Kidney (tissue), 14 donors: ENCODE measurements around the gene LSM3. TPM values are rescaled to one million over a fixed set of nuclear protein-coding genes. Genes with fewer than 3 reads are reported as not detected.

Experiments used
- DNase-seq, 5 donors: peaks; one replicate each; pipeline ENCODE4 v3.0.0-alpha.2; 2013 to 2020
- FAIRE-seq: peaks from 2 replicates; lab custom pipeline; 2012; peaks lifted over from hg19 to GRCh38; lab: Jason Lieb, UNC
- H3K27ac ChIP-seq, 2 donors: one replicate each; pipeline ENCODE4 v1.7.0; 2013; ENCODE audit warnings: low read depth in 2 of 2, low read length in 2 of 2, inconsistent platforms in 1 of 2
- H3K27me3 ChIP-seq: one replicate; pipeline ENCODE4 v1.7.1; 2013; ENCODE audit warnings: low read length, inconsistent platforms; ENCODE audit not compliant: control insufficient read depth, insufficient read depth
- H3K36me3 ChIP-seq, 3 donors: one replicate each; pipeline versions ENCODE4 v1.7.0 to v1.7.1; 2013; ENCODE audit warnings: low read length in 3 of 3, control low read depth in 1 of 3, inconsistent platforms in 1 of 3; ENCODE audit not compliant: insufficient read depth in 3 of 3, control insufficient read depth in 2 of 3
- H3K4me1 ChIP-seq, 3 donors: one replicate each; pipeline versions ENCODE4 v1.7.0 to v1.7.1; 2013; ENCODE audit warnings: low read length in 3 of 3, inconsistent platforms in 1 of 3, low read depth in 1 of 3; ENCODE audit not compliant: control insufficient read depth in 2 of 3, insufficient read depth in 2 of 3
- H3K4me3 ChIP-seq, 3 donors: one replicate each; pipeline versions ENCODE4 v1.7.0 to v1.8.1; 2013; ENCODE audit warnings: low read length in 3 of 3, control low read depth in 1 of 3, inconsistent platforms in 1 of 3
- H3K9ac ChIP-seq, 3 donors: one replicate each; pipeline versions ENCODE4 v1.7.0 to v1.7.1; 2013; ENCODE audit warnings: low read length in 3 of 3, control low read depth in 1 of 3, inconsistent platforms in 1 of 3
- H3K9me3 ChIP-seq, 3 donors: one replicate each; pipeline versions ENCODE4 v1.7.0 to v1.7.1; 2013; ENCODE audit warnings: low read length in 3 of 3, control low read depth in 1 of 3, inconsistent platforms in 1 of 3; ENCODE audit not compliant: control insufficient read depth in 2 of 3, insufficient read depth in 1 of 3
- intact Hi-C: fragments of 100-400 bp; cut with DNase I; formaldehyde crosslinking; loops from one replicate; pipeline ENCODE4 v1.11.1; 2022
- polyA plus RNA-seq: library from polyadenylated mRNA; stranded (reverse); fragments of 350-450 nt; fragmentation: Illumina TruSeq; extraction: RNeasy Lipid Tissue Mini Kit (QIAGEN cat#74804); gene quantifications from one replicate; pipeline ENCODE4 v1.2.3, GENCODE V29; 2014; ENCODE audit warnings: low read depth, low replicate concordance; ENCODE audit not compliant: insufficient read depth
- total RNA-seq: library from RNA; stranded (reverse); fragmentation: NEBNext Ultra II Directional; extraction: Animal tissue kit (Norgen Biotek cat#: 25700); gene quantifications from one replicate; pipeline ENCODE4 v1.2.1, GENCODE V29; 2021
- TF ChIP-seq, protein P1 (sequence below): IDR thresholded peaks from 3 replicates; pipeline ENCODE4 v1.5.1; 2012; ENCODE audit warnings: mild to moderate bottlenecking, moderate library complexity, borderline replicate concordance; ENCODE audit not compliant: insufficient read depth; ENCODE audit errors: extremely low read depth
- donor health status: control.
- donor health status: control.
- donor health status: control.
- donor health status: control.
- donor health status: control.
- donor health status: DM: yes; HTN: yes; CAD: no.
- donor health status: Normal renal cell carcinoma (clear cell type).

Gene LSM3
- total and polyA plus RNA-seq, 2 donors from 2014 or later, result 11.9 to 30.2 TPM

- no peaks in the 10 kb centered on the region for H3K9me3 ChIP-seq
- peaks cover 6 to 60% (median 35%) of the 10 kb centered on the region in 3 donors for H3K4me1 ChIP-seq
- TF ChIP-seq, protein P1, sequence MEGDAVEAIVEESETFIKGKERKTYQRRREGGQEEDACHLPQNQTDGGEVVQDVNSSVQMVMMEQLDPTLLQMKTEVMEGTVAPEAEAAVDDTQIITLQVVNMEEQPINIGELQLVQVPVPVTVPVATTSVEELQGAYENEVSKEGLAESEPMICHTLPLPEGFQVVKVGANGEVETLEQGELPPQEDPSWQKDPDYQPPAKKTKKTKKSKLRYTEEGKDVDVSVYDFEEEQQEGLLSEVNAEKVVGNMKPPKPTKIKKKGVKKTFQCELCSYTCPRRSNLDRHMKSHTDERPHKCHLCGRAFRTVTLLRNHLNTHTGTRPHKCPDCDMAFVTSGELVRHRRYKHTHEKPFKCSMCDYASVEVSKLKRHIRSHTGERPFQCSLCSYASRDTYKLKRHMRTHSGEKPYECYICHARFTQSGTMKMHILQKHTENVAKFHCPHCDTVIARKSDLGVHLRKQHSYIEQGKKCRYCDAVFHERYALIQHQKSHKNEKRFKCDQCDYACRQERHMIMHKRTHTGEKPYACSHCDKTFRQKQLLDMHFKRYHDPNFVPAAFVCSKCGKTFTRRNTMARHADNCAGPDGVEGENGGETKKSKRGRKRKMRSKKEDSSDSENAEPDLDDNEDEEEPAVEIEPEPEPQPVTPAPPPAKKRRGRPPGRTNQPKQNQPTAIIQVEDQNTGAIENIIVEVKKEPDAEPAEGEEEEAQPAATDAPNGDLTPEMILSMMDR, result no peak
- FAIRE-seq (no peak), DNase-seq (no peak)
- peak overlapping the region; percentile 74 to 93 for H3K27ac ChIP-seq
- H3K36me3 ChIP-seq, result no peaks in the 10 kb centered on the region
- H3K27me3 ChIP-seq, result no peaks in the 10 kb centered on the region
- peak overlapping the region in 1 of 3 donors; percentile 10 for H3K4me3 ChIP-seq
- intact Hi-C loops, result loop anchor here (5.0 kb wide), 1 partner anchor 264 kb away; no protein-coding TSS in a partner anchor
- peak overlapping the region in 1 of 3 donors; percentile 43 for H3K9ac ChIP-seq
Observed at GRCh38 chr3:14202874-14203520, 24.4 kb downstream of the LSM3 start.

- Histone ChIP-seq H3K27ac (peak overlapping the region; percentile 74 to 93), H3K9me3 (no peaks in the 10 kb centered on the region), H3K4me3 (peak overlapping the region in 1 of 3 donors; percentile 10), H3K27me3 (no peaks in the 10 kb centered on the region), H3K36me3 (no peaks in the 10 kb centered on the region), H3K4me1 (peaks cover 7 to 57% (median 35%) of the 10 kb centered on the region in 3 donors), H3K9ac (peak overlapping the region in 1 of 3 donors; percentile 43)
- TF ChIP-seq, protein P1, result peak; percentile 96
- DNase-seq (peak in 4 of 5 donors; percentile 78 to 92 (median 84)), FAIRE-seq (no peak)
- intact Hi-C loops, result loop anchor here (5.0 kb wide), 1 partner anchor 264 kb away; no protein-coding TSS in a partner anchor
Observed at GRCh38 chr3:14203521-14204079, 25.0 kb downstream of the LSM3 start.

DNA sequence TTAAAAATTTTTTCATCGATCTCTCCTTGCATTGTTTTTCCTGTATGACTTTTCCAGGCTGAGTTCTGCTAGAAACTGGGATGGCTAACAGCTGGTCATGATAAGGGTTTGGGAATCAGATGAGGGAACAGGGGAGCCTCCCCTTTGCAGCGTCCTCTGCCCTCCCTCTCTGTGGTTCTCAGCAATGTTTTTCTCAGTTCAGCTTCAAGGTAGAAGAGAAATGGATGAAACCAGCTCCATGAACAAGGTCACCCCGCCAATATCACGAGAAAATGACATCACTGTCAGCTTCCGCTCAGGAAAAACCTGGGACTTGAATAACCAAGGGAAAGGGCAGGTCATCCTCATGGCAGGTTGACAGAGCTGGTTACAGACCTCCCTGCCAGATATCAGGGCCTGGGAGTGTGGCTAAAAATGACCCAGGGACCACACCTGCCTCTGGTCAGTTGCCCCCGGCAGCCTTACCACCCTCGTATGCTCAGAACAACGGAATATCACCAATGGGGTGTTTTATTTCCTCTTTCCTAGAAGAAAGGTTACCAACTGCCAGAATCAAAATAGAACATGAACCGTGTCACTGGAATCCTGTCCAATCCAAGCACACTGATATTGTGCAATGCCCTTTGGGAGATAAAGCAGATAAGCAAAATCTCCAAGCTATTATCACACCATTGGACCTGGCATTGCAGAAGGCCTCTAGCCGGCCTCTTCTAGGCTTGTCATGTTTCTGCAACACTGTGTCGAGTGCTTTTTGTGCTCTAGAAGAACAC lies 26.1 kb downstream of the LSM3 start:
- TF ChIP-seq, protein P1, result no peak
- H3K27ac ChIP-seq, result peak overlapping the region in 1 of 2 donors; percentile 44
- peaks cover 12 to 47% (median 31%) of the 10 kb centered on the region in 3 donors for H3K4me1 ChIP-seq
- H3K9me3 ChIP-seq, result no peaks in the 10 kb centered on the region
- no peaks in the 10 kb centered on the region for H3K36me3 ChIP-seq
- DNase-seq (no peak), FAIRE-seq (no peak)
- H3K4me3 ChIP-seq, result no peak overlapping the region
- intact Hi-C loops, result loop anchor here (5.0 kb wide), 1 partner anchor 263 kb away; no protein-coding TSS in a partner anchor
- no peak overlapping the region for H3K9ac ChIP-seq
- no peaks in the 10 kb centered on the region for H3K27me3 ChIP-seq
